Astrocyte (in vitro differentiated cells and primary cell): ENCODE results near the gene BPI. TPM values are rescaled to one million over a fixed set of nuclear protein-coding genes. Genes with fewer than 3 reads are reported as not detected.

ENCODE experiments used
- DNase-seq: peaks from one replicate; pipeline ENCODE4 v3.0.0-alpha.2; 2010; ENCODE audit warnings: low read depth
- FAIRE-seq: peaks from 2 replicates; lab custom pipeline; 2011; peaks lifted over from hg19 to GRCh38; lab: Jason Lieb, UNC
- H2AFZ ChIP-seq: 2 replicates; pipeline ENCODE4 v1.6.0; 2012; ENCODE audit warnings: low read depth, low read length, inconsistent platforms
- H3K27ac ChIP-seq: 2 replicates; pipeline ENCODE4 v1.5.1; 2011; ENCODE audit warnings: low read depth, low read length, inconsistent platforms
- H3K27me3 ChIP-seq: 2 replicates; pipeline ENCODE4 v1.6.0; 2011; ENCODE audit warnings: low read length, inconsistent platforms; ENCODE audit not compliant: insufficient read depth
- H3K36me3 ChIP-seq: 2 replicates; pipeline ENCODE4 v1.5.1; 2011; ENCODE audit warnings: low read length, inconsistent platforms; ENCODE audit not compliant: insufficient read depth
- H3K4me1 ChIP-seq: 2 replicates; pipeline ENCODE4 v1.5.1; 2011; ENCODE audit warnings: low read length, inconsistent platforms; ENCODE audit not compliant: insufficient read depth
- H3K4me2 ChIP-seq: 2 replicates; pipeline ENCODE4 v1.6.0; 2012; ENCODE audit warnings: low read length, inconsistent platforms
- H3K4me3 ChIP-seq: 2 replicates; pipeline ENCODE4 v1.5.1; 2011; ENCODE audit warnings: low read depth, mild to moderate bottlenecking, low read length, inconsistent platforms; ENCODE audit not compliant: insufficient read depth
- H3K79me2 ChIP-seq: 2 replicates; pipeline ENCODE4 v1.6.0; 2012; ENCODE audit warnings: mild to moderate bottlenecking, low read length, inconsistent platforms; ENCODE audit not compliant: insufficient read depth
- H3K9ac ChIP-seq: 2 replicates; pipeline ENCODE4 v1.6.0; 2012; ENCODE audit warnings: mild to moderate bottlenecking, low read length, inconsistent platforms
- H3K9me3 ChIP-seq: 2 replicates; pipeline ENCODE4 v1.5.1; 2012; ENCODE audit warnings: low read depth, mild to moderate bottlenecking, low read length, inconsistent platforms; ENCODE audit not compliant: insufficient read depth
- H4K20me1 ChIP-seq: 2 replicates; pipeline ENCODE4 v1.6.0; 2012; ENCODE audit warnings: low read length, inconsistent platforms; ENCODE audit not compliant: insufficient read depth
- H3K27ac Mint-ChIP-seq: one replicate; pipeline ENCODE4 v1.8.0; 2021; ENCODE audit warnings: mild to moderate bottlenecking, mixed read lengths; ENCODE audit not compliant: unreplicated experiment
- H3K27me3 Mint-ChIP-seq: one replicate; pipeline ENCODE4 v1.8.0; 2021; ENCODE audit warnings: low read depth, mixed read lengths; ENCODE audit not compliant: unreplicated experiment
- H3K36me3 Mint-ChIP-seq: one replicate; pipeline ENCODE4 v1.8.0; 2021; ENCODE audit warnings: low read depth, mixed read lengths; ENCODE audit not compliant: unreplicated experiment
- H3K4me1 Mint-ChIP-seq: one replicate; pipeline ENCODE4 v1.8.0; 2021; ENCODE audit warnings: low read depth, mixed read lengths; ENCODE audit not compliant: unreplicated experiment
- H3K4me3 Mint-ChIP-seq: one replicate; pipeline ENCODE4 v1.8.0; 2021; ENCODE audit warnings: mild to moderate bottlenecking, moderate library complexity, mixed read lengths; ENCODE audit not compliant: unreplicated experiment
- H3K9me3 Mint-ChIP-seq: one replicate; pipeline ENCODE4 v1.8.0; 2021; ENCODE audit warnings: mild to moderate bottlenecking, mixed read lengths; ENCODE audit not compliant: unreplicated experiment
- EZH2 ChIP-seq: IDR thresholded peaks from 2 replicates; pipeline ENCODE4 v1.6.1; 2012; ENCODE audit warnings: mild to moderate bottlenecking, low read length, inconsistent platforms; ENCODE audit not compliant: insufficient read depth
- total RNA-seq: library from RNA; stranded (reverse); gene quantifications from 2 replicates; pipeline ENCODE4 v1.2.1, GENCODE V29; 2021
- TF ChIP-seq, protein P1 (sequence below): IDR thresholded peaks from 2 replicates; pipeline ENCODE4 v1.5.1; 2011; ENCODE audit warnings: low read depth, mild to moderate bottlenecking, inconsistent platforms, low read length, moderate library complexity; ENCODE audit not compliant: insufficient read depth

Gene BPI
- total RNA-seq, 1 donor from 2014 or later, result not detected

DNA sequence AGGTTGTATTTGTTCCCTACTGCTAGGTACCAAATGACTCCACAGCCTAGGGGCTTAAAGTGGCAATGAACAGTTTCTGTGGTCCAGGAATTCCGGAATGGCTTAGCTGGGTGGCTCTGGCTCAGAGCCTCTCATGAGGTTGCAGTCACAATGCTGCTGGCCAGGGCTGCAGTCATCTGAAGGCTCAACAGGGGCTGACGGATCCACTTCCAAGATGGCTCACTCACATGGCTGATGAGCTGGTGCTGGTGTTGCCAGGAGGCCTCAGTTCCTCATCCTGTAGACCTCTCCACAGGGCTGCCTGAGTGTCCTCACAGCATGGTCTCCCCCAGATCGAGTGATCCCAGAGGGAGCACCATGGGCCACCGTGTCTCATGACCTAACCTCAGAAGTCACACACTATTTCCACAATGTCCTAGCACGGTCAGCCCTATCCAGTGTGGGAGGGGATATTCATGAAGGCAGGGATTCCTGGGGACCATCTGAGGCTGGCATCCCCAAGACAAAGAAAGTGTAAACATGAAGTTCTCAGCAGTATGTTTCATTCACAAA is 19.0 kb upstream of the BPI start:
- H3K4me1 ChIP-seq, result peaks cover 19% of the 10 kb centered on the region
- no peaks in the 10 kb centered on the region for H3K27me3 ChIP-seq
- no peak overlapping the region for H3K4me2 ChIP-seq
- Mint-ChIP-seq H3K36me3 (no peaks in the 10 kb centered on the region), H3K9me3 (peaks cover 13% of the 10 kb centered on the region), H3K4me1 (peaks cover 16% of the 10 kb centered on the region), H3K4me3 (no peak overlapping the region), H3K27me3 (peaks cover 16% of the 10 kb centered on the region), H3K27ac (no peak overlapping the region)
- H3K9ac ChIP-seq, result no peak overlapping the region
- no peak overlapping the region for H3K4me3 ChIP-seq
- H3K36me3 ChIP-seq, result no peaks in the 10 kb centered on the region
- peaks cover 9% of the 10 kb centered on the region for H3K9me3 ChIP-seq
- no peaks in the 10 kb centered on the region for H4K20me1 ChIP-seq
- H3K79me2 ChIP-seq, result no peaks in the 10 kb centered on the region
- TF ChIP-seq EZH2, result no peak
- TF ChIP-seq, protein P1, sequence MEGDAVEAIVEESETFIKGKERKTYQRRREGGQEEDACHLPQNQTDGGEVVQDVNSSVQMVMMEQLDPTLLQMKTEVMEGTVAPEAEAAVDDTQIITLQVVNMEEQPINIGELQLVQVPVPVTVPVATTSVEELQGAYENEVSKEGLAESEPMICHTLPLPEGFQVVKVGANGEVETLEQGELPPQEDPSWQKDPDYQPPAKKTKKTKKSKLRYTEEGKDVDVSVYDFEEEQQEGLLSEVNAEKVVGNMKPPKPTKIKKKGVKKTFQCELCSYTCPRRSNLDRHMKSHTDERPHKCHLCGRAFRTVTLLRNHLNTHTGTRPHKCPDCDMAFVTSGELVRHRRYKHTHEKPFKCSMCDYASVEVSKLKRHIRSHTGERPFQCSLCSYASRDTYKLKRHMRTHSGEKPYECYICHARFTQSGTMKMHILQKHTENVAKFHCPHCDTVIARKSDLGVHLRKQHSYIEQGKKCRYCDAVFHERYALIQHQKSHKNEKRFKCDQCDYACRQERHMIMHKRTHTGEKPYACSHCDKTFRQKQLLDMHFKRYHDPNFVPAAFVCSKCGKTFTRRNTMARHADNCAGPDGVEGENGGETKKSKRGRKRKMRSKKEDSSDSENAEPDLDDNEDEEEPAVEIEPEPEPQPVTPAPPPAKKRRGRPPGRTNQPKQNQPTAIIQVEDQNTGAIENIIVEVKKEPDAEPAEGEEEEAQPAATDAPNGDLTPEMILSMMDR, result no peak
- DNase-seq (no peak), FAIRE-seq (no peak)
- no peak overlapping the region for H3K27ac ChIP-seq
- no peak overlapping the region for H2AFZ ChIP-seq

DNA sequence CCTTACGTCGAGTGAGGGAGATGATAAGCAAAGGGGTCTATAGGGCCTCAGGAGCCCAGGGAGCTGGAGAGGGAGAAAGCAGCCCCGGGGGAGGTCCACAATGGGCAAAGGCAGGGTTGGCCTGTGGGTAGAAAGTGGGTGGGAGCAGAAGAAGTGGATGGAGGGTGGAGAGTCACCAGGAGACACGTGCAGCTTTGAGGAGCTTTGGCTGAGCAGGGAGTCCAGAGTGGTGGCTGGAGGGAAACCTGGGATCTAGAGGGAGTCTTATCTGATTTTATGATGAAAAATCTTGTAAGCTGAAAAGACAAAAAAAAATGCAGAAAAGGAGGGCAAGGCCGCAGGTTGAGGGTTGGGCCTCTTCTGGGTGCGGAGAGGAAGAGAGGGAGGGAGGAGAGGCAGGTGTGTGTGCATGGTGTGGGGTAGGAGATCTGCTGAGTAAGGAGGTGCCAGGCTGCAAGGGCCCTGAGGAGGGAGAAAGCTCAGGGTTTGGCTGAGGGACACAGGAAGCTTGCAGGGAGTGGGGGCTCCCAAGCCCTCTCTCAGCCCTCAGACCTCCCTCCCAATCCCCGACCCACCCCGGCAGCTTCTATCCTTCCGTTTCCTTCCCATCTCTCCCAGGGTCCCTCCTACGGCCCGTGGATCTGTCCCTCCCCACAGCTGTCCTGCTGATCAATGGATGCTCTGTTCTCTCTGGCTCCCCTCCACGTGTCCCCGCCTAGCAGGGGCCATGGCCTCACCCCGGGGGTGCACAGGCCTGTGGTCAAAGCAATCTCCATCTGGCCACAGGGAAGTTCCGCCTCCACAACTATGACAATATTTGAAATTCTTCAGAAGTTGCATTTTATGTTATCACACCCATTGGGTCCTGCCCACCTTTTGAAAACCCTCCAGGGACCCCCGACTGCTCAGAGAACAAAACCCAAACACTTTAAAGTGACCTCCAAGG is 17.1 kb upstream of the BPI start:
- Histone ChIP-seq H4K20me1 (no peaks in the 10 kb centered on the region), H3K27me3 (no peaks in the 10 kb centered on the region), H3K4me2 (peak overlapping the region; percentile 60), H3K9ac (peak overlapping the region; percentile 55), H3K27ac (peak overlapping the region; percentile 67), H3K9me3 (peaks cover 6% of the 10 kb centered on the region), H3K4me3 (no peak overlapping the region), H3K79me2 (no peaks in the 10 kb centered on the region), H3K4me1 (peaks cover 25% of the 10 kb centered on the region), H2AFZ (peak overlapping the region; percentile 50), H3K36me3 (no peaks in the 10 kb centered on the region)
- Mint-ChIP-seq H3K27me3 (peaks cover 21% of the 10 kb centered on the region), H3K4me1 (peaks cover 13% of the 10 kb centered on the region), H3K27ac (peak overlapping the region; percentile 75), H3K9me3 (peaks cover 18% of the 10 kb centered on the region), H3K36me3 (no peaks in the 10 kb centered on the region), H3K4me3 (no peak overlapping the region)
- TF ChIP-seq EZH2, result no peak
- TF ChIP-seq, protein P1, result no peak
- DNase-seq (peak; percentile 52), FAIRE-seq (peak; percentile 17)
